NCI-H2081 (cell line): ENCODE data around the gene ABLIM3.

Source experiments
- DNase-seq, 2 experiments: peaks; one replicate each; lab custom pipeline; 2025; lab: John Stamatoyannopoulos, UW

ABLIM3 gene

DNA sequence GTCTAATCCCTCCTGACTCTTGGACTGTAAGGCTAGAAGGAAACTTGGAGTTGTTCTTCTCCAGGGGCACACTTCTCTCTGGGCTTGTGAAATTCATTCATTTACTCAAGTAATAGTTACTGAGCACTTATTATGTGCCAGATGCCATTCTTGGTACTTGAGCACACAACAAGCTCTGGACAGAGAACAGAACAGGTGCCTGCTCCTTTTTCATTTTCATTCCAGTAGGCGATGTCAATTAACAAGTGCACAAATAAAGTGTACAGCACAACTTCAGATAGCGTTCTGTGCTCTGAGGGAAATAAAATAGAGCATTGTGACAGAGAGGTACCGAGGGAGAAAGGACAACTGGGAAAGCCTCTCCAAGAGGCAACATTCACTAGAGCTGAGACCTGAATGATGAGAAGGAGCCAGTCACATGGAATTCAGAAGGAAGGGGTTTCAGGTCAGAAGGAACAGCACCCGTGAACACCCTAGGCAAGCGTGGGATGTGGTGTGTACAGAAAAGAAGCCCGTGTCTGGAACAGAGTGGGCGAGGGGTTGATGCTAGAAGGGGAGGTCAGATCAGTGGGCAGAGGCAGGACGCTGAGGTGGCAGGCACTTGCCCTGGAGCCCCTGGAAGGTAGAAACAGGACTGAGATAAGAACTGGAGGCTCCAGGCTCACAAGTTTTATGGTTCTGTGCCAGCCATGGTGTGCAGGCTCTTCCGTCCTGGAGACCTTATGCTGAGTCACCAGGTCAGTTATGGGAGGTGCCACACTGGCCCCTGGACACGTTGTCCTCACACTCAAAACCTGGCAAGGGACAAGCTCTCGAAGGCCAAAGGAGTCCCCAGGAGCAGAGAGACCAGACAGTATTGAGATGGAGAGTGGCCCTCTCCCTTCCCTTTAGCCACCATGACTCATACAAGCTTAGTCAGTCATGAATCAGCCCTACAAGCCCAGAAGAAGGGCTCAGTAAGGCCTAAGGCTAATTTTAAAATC, 7.2 kb upstream of the ABLIM3 start:
- no peak for DNase-seq

DNA sequence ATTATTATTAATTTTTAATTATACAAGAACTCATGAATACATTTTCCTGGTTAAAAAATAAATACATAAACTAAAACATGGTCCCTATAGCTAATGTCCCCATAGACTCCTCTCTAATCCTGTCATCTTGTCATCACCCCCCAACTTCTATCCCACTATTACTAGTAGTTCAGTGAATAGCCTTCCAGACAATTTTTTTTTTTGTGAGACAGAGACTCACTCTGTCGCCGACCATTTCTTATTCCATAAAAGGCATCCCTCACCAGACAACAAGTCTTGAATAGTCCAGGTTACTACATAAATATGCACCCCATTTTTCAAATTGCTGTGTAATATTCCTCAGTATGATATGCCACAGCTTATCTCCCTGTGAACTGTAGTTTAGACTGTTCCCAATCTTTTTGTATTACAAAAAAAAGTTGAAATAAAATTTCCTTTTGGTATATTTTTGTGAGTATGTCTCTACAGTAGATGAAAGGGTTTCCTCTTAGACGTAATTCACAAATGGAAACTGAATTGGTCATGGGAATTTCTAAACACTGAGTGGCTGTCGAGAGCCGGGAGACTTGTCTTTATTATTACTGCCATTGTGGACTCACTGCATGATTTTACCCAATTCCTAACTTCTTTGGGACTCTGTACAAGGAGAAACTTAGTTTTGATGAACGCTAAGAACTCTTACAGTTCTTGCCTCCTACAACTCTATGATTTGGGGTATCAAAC, 6.4 kb upstream of the ABLIM3 start:
- DNase-seq: no peak

DNA sequence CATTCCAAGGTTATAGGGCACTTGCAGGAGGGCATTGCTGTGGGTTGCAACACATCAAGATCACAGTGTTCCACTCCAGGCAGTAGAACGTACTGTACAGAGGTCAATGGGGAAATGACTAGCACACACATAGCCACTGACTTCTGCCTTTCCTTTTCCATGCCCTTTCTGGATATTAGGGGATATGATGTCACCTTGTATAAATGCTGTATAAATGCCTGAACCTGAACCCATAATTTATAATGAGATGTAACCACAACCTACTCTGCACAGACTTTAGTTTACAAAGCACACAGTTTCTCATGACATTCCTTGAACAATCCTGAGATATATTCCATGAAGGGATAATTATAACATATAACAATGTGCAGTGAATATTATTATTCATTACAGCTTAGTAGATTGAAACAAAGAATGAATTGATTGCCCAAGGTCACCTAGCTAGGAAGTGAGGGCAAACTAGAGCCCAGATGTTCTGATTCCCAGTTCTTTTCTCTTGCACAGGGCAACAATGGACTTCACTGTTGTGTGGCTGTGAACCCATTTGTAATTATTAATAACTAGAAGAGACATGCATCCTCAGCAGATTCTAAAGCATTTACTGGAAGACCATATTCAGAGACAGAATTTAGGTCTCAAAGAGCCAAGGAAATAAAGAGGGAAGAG, 5.6 kb upstream of the ABLIM3 start:
- DNase-seq: no peak

DNA sequence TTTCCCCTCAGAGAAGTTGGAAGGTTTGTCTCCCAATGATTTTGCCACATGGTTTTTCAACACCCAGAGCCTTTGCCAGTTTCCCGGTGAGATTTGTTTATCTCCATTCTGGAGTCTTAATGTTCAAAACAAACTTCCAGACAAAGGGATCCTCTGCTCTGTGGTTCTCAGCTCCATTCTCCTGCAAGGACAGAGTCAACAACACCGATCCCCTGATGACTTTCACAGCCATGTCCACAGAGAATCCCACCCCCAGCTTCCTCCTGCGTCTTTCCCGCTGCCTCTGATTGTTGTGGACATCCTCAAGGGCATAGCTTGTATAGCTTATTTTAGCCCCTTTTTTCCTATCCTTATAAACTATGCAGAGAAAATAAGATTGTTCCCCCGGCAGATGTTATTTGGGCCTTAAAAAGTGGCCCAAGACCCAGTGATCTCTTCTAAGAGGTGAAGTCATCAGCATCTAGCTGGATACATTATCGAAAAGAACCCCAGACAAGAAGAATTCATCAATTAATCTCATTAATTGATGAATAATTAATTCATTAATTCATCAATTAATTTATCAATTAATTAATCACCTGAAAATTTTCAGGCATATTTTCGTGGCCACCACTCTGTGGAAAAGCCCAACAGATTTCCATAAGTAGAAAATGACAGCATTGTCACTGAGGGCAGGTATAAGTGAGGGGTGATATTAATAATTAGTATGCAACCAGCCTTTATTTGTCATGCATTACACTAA, 2.9 kb upstream of the ABLIM3 start:
- no peak for DNase-seq

DNA sequence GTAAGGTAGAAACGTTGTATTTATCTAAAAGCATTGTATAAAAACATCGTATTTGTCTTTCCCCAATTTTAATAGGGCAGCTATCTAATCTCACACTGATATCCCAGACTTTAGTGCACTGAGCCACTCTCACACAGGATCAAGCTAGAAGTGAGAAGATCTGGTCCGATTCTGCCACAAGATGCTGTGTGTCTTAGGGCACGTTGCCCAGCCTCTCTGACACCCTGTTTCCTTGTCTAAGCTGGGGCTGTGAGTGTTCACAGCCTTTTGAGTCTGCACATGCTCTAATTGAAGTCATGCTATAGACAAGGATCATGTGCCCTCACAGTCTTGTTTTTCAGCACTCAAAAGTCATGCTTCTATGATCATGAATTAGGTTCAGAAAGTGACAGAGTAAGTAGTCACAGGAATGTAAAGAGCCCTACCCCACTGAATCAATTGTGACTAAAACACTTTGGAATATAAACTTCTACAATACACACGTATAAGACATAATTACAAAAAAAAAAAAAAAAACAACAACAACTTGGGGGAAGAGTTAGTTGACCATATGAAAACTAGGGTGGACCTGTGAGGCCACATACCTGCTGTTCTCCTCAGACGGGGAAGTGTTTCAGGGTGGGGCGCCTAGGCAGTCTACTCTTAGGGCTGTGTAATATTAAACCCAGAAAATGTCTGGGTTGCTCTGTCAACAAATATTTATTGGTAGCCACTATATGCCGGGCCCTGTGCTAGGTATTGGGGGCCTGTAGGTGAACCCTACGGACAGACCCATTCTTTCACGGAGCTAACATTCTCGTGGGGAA, 893 bp upstream of the ABLIM3 start:
- DNase-seq: no peak

DNA sequence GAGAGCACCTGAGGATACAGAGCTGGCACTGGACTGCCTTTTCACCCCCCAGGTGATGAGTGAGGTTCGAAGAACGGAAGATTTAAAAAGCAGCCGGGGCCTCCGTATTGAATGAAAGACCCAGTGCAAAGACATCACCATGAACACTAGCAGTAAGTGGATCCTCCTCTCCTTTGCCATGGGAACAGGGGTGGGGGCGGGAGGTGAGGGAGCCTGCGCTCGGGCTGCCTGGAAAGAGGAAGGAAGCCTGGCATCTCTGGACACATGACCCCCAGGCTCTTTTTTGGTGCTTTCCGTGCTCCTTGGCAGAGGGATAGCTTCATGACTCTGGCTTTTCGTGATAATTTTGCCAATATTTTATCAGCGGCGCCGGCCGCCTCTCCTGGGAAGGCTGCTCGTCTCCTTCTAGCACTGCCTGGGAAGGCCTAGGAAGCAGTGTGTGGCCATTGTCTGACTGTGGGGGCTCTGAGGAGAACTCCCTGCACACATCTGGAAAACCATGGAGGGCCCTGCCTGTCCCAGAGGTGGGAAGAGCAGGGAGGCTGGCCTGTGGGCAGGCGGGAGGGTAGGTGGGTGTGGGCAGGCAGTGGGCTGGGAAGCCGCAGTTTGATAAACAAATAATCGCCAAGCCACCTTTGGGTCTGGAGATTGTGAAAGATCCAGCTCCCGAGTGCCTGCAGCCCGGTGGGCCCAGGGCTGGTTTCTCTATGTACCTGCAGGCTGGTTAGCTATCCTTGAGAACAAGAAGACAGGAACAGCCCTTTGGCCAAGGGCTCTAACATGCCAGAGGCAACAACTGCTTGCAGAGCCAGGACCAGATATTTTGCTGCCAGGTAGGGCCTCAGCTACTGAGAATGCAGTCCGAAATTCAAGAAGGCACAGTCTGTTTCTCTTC, 911 bp downstream of the ABLIM3 start:
- no peak for DNase-seq

DNA sequence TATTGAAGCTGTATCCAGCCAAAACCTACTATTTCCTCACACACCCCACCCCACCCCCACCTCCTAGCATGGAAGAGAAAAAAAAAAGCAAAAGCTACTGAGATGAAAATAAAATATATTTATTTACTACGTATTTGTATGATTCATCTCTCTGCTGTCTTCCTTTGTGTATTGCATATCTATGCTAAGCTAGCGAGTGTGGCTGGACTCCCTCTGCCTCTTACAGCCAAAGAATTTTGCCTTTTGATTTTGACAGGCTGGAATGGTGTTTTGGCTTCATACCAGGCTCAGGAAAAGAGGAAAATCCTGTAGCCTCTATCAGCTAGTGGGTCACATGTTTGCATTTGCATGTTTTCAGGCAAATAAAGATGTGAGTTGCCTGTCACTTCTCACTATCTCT, 2.2 kb downstream of the ABLIM3 start:
- no peak for DNase-seq

DNA sequence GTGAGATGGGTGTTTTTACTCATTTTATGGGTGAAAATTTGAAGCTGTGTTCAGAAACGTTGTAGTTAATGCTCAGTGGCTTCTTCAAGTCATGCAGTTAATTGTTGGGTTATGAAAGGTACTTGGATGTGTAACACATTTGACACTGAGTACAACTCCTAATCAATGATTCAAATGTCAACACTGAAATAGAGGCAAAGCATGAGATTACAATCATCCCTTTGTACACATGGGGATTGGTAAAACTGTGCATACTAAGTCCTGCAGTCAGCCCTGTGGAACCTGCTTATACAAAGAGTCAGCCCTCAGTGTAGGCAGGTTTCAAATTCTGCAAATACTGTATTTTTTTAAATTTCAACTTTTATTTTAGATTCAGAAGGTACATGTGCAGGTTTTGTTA, 3.3 kb downstream of the ABLIM3 start:
- no peak for DNase-seq

DNA sequence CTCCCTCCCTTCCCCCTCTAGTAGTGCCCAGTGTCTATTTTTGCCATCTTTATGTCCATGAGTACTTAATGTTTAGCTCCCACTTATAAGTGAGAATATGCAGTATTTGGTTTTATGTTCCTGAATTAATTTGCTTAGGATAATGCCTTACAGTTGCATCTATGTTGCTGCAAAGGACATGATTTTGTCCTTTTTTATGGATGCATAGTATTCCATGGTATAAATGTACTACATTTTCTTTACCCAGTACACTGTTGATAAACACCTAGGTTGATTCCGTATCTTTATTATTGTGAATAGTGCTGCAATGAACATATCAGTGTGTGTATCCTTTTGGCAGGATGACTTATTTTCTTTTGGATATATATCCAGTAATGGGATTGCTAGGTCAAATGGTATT, 3.8 kb downstream of the ABLIM3 start:
- no peak for DNase-seq

DNA sequence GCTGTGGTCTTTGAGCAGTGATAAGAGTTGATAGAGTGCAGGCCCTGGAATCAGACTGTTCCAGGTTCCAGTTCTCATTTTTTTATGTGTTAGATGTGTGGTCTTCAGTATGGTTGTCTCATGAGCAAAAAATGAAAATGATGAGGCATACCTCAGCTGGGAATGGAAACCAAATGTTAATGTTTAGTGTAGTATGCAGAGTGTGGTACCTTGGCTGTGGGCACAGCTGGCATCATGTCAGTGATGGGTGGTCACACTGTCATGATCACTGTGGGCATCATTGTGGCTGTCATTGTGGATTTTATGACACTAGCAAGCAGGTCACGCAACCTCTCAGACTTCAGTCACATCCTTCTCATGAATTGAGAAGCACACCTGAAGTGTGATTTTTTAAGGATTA, 6.4 kb downstream of the ABLIM3 start:
- DNase-seq: no peak

DNA sequence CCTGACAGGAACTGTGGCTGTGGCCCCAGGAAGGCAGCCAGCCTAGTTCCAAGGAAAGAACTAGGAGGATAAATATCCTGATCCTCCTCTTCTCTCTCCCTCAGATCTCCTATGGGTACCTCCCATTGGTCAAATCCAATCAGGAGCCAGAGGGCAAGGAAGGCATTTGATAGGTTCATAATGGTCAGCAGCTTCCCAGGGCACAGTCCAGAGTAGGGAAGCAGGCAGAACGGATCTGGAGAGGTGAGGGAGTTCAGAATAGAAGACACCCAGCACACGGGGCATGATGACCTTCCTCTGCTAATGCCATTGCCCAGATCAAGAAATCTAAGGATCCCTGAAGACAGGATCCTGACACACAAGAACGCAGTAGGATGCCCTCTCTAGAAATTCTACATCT, 8.6 kb downstream of the ABLIM3 start:
- no peak for DNase-seq

DNA sequence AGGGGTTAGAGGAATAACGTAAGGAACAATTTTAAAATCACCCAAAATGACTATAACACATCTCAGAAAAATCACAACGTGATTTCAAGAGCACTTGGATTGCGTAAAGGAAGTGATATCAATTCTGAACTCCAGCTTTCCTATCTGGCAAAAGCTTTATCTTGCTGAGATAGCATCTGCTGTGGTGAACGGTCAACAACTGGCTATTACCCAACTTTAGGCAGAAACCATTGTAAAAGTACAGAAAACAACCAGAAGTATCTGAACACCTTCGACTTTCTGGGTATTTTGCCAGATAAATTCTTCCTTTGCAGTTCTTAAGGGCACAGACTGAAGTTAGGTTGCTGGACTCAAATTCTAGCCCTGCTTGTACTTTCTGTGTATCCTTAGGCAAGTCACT, 9.2 kb downstream of the ABLIM3 start:
- no peak for DNase-seq

DNA sequence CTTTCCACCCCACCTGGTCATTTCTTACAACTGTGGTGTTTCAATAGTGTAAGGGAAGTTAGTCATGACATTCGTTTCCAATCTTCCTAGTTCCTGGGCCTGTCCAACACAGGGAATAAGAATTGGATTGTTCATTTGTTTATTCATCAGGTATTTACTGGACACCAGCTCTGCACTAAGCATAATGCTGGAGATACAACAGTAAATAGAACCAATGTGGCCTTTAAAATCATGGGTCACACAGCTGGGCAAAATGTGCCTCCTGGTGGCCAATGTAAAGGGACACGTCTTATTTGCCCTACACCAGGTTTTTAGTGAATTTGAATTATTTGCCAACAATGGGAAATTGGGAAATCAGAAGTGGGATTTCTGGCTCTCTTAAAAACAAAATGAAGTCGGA, 10.4 kb downstream of the ABLIM3 start:
- no peak for DNase-seq

DNA sequence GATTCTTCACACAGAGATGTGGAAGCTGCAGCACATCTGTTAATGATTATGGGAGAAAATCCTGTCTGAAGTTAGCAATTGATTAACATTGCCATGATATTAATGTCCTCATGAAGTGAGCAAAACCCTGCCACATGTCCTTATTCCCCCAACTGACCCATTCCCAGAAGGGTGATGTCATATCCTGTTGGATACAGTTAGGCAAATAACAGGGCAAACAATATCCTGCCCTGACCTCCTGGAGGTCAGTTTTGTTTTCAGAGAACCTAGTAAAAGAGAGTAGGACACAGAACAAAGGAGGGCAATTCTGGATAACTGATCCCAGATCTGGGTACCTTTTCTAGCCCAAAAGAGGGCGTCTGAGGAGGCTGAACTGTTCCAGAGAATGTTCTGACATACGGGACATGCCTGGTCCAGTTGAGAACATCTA, 11.0 kb downstream of the ABLIM3 start:
- DNase-seq: no peak

DNA sequence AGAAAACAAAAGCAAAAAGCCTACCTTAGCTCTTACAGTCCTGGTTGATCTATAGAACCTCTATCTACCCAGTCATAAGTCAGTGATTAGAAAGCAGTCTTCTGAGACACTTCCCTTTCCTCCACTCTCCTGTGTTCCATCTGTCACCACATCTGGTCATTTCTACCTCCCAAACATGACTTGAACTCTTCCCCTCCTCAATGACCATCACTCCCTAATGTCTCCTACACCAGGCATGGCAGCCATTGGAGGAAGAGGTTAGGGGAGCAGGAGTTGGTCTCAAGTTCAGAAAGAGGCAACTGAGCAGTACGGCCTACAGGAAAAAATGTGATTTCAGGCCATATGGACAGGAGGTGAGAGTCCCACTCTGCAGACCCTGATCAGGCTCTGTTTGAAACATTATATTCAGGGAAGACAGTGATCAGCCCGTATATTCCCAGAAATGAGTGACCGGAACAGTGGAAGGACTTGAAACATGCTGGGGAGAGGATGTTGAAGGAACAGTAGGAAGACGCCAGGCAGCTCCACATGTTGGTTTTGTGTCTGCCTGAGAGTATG, 12.0 kb downstream of the ABLIM3 start:
- no peak for DNase-seq

DNA sequence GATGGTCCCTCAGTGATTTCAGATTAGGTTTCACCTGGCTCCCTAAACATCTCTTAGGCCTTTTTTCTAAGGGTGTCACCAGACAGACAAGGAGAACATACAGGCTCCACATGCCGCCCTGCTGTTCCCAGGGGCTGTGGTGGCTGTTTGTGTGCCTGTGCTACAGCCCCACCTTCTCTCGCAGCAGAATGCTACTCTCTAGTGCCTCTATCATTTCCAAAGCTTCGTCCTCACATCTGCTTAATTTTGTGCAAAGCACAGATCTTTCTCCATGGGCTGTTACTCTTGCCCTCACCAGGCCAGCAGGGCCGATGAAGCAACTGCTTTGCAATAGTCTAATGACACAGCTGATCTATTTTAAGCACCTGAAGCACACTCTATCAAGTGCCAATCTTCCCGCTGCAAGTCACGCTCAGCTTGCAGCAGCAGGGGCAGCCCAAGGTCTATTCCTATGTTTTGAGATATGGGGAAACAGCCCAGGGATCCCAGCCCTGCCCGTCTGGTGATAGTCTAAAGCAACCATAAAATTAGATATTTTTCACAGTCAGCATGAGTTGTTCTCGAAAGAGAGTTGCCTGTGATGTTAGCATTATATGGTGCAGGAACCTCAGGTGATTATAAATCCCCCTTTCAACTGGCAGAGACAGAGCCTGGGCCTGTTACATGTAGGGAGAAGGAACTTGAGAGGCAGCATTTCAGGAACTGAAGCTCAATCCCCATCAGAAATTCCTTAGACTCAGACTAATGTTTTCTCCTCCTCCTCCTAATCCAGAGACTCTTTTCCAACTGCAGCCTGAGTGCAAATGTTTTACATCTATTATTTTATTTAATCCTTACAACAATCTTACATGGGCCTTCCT, 12.7 kb downstream of the ABLIM3 start:
- no peak for DNase-seq

DNA sequence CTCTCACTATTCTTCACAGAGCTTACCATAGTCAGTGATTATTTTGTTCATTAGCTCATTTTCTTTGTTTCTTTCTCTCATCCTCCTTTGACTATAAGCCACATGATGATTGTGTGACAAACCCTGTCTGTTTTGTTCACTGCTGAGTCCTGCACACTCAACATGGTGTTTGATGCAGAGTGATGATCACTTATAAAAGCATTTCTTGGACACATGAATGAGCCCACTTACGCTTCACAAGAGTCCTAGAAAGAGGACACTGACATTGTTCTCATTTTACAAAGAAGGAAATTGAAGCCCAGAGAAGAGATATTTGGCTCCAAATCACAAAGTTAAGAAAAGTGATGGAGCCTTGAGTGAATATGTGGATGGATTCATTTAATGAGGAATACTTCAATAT, 13.4 kb downstream of the ABLIM3 start:
- no peak for DNase-seq

DNA sequence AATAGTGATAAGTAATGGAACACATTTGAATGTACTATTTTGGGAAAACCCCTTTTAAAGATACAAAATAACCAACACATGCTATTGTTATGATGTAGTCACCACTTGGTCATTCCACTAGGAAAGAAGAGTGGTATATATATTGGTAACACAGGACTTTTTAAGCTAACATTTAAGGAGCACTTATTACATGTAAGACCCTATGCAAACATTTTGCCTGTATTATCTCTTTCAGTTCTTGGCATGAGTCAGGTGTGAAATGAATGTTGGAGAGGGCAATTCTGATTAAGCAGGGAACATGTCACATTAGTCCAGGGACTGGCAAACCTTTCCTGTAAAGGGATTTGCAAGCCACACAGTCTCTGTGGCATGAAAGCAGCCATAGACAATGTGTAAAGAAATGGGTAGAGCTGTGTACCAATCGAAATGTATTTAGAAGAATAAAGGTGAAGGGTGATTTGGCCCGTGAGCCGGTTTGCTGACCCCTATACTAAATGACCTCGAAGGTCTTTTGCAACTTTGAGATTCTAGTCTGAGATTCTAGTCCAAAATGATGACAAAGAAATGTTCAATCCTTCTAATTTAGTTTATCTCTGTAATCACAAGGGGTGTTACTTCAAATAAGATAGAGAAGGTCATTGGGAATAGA, 15.3 kb downstream of the ABLIM3 start:
- DNase-seq: no peak
